Activated naive CD8-positive, alpha-beta T cell treated with anti-CD3 and anti-CD28 coated beads, Interleukin-2, amount 50 U/mL, for 24 hours (primary cell): Measurements from ENCODE around the gene NLGN3.

Experiments used
- ATAC-seq: fragments of 150-1000 bp; cut with Tn5 transposase; one replicate; pipeline ENCODE4 v1.10.0; 2021
- DNase-seq: peaks from one replicate; pipeline ENCODE4 v3.0.0; 2021
- H3K27ac Mint-ChIP-seq: one replicate; pipeline ENCODE4 v1.8.0; 2021; ENCODE audit warnings: mild to moderate bottlenecking, mixed read lengths
- H3K27me3 Mint-ChIP-seq: one replicate; pipeline ENCODE4 v1.8.0; 2021; ENCODE audit warnings: mixed read lengths
- H3K36me3 Mint-ChIP-seq: one replicate; pipeline ENCODE4 v1.8.0; 2021; ENCODE audit warnings: low read depth, mixed read lengths
- H3K4me1 Mint-ChIP-seq: one replicate; pipeline ENCODE4 v1.8.0; 2021; ENCODE audit warnings: mixed read lengths
- H3K4me3 Mint-ChIP-seq: one replicate; pipeline ENCODE4 v1.8.0; 2021; ENCODE audit warnings: mild to moderate bottlenecking, moderate library complexity, mixed read lengths
- H3K9me3 Mint-ChIP-seq: one replicate; pipeline ENCODE4 v1.8.0; 2021; ENCODE audit warnings: mixed read lengths

Gene NLGN3

DNA sequence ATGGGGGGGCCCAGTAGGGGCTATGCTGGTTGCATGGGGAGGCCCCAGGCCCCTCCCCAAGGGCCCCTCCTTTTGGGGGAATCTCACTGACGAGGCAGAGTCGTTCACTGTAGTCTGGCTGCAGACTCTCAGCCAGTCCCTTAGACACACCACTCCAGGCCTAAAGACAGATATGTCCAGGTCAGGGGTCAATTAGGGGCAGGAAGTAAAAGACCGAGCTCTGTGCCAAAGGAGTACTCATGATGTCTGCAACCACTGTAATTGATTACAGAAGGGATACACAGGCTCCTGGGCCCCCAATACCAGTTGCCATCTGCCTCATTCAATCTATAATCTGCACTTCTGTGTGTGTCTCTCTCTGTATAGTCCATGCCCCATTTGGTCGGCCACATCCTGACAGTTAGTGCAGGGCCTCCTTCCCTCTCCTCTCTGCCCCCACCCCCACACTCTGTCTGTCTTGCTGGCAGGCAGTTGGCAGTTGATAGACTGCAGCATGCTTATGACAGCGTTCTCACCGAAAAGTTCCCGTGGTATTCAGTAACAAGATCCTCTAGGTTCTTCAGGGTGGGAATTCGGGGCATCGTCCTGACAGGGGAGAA lies 36.8 kb upstream of the NLGN3 start:
- DNase-seq = no peak
- H3K4me3 Mint-ChIP-seq = peak overlapping the region; percentile 99
- peaks cover 65% of the 10 kb centered on the region for H3K4me1 Mint-ChIP-seq
- H3K27me3 Mint-ChIP-seq = no peaks in the 10 kb centered on the region
- H3K9me3 Mint-ChIP-seq = no peaks in the 10 kb centered on the region
- H3K36me3 Mint-ChIP-seq = peaks cover 59% of the 10 kb centered on the region
- peak overlapping the region; percentile 95 for H3K27ac Mint-ChIP-seq
- no peak for ATAC-seq

DNA sequence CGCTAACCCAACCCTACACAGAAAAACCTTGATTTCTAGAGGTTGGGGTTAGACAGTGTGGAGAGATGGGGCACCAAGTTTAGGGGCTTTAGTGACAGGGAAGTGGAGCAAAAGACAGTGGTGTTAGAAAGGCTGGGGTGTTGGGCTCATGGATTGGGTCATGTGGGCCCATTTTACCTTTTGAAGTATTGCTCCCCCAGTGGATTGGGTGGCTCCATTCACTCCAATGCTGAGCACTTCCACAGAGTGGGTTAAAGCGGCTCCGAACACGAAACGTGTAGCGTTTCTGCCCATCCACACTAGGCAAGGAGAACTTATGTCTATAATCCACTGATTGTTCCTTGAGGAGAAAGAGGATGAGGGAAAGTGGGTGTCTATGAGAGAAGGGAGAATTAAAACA lies 35.6 kb upstream of the NLGN3 start:
- ATAC-seq (no peak), DNase-seq (no peak)
- H3K27ac Mint-ChIP-seq = peak overlapping the region; percentile 95
- H3K9me3 Mint-ChIP-seq = no peaks in the 10 kb centered on the region
- H3K4me1 Mint-ChIP-seq = peaks cover 62% of the 10 kb centered on the region
- H3K27me3 Mint-ChIP-seq = no peaks in the 10 kb centered on the region
- H3K4me3 Mint-ChIP-seq = peak overlapping the region; percentile 99
- H3K36me3 Mint-ChIP-seq = peaks cover 59% of the 10 kb centered on the region

DNA sequence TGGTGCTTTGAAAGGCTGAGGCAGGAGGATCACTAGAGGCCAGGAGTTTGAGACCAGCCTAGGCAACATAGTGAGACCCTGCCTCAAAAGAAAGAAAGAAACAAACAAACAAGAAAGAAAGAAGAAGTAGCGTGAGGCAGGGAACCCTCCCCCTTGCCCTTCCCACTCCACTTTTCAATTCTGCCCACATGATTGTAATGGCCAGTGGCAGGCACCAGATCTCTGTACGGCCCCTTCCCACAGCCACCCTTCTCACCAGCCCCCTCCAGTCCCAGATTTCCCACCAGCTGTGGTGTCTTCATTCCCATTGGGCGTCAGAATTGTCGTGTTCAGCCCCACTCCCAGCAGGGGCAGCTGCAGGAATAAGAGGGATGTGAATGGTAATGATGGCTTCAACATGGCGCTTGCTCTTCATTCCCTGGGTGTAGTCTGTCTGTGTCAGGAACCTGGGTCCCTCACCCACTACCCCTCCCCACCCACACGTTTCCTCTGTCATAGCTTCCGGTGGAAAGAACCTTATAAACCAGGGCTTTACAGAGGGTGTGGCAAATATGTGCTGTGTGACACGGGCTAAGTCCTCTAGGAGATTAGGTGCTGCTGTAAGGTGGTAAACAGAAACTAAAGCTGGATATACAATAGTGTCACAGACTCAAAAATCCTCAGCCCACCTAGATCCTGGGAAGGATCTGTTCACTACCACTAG lies 33.3 kb upstream of the NLGN3 start, which contains the start of gene IL2RG:
TSS of gene IL2RG (minus strand) at position 437 of the 703 bp plus-strand sequence. CDS start at position 399, 38 bp downstream.
- ATAC-seq = peak; percentile 84
- peaks cover 48% of the 10 kb centered on the region for H3K4me1 Mint-ChIP-seq
- H3K36me3 Mint-ChIP-seq = peaks cover 49% of the 10 kb centered on the region

DNA sequence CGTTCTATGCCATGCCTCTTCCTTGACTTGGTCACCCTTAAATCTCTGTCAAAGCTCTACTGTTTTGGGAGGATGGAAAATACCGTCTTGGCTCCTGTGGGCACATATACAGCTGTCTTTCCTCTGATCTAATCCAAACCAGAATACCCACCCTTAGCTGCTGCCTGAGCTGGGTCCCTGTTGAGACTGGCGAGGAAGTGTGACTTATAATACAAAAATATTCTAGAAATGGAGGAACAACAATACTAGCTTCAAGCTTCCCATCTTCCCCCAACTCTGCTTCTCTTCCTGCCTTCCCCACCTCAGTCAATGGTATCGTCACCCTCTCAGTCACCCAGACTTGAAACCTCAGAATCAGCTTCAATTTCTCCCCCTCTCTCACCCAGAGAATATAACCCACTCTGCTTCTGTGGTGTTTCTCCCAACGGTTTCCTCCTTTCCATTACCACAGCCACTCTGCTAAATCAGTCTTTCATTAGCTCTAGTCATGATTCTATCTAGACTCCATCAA lies 32.7 kb upstream of the NLGN3 start:
- Mint-ChIP-seq H3K9me3 (no peaks in the 10 kb centered on the region), H3K36me3 (peaks cover 43% of the 10 kb centered on the region), H3K4me3 (peak overlapping the region; percentile 99), H3K27me3 (no peaks in the 10 kb centered on the region), H3K27ac (peak overlapping the region; percentile 95), H3K4me1 (peaks cover 42% of the 10 kb centered on the region)
- ATAC-seq (peak; percentile 58), DNase-seq (no peak)

More for the DNA sequence above, 33.3 kb upstream of the NLGN3 start, which contains the start of gene IL2RG:
- Mint-ChIP-seq H3K27ac (peak within 1 kb of the TSS; percentile 95), H3K27me3 (no peaks in the 10 kb centered on the region), H3K4me3 (peak within 1 kb of the TSS; percentile 99), H3K9me3 (no peaks in the 10 kb centered on the region)
- DNase-seq = peak; percentile 74

DNA sequence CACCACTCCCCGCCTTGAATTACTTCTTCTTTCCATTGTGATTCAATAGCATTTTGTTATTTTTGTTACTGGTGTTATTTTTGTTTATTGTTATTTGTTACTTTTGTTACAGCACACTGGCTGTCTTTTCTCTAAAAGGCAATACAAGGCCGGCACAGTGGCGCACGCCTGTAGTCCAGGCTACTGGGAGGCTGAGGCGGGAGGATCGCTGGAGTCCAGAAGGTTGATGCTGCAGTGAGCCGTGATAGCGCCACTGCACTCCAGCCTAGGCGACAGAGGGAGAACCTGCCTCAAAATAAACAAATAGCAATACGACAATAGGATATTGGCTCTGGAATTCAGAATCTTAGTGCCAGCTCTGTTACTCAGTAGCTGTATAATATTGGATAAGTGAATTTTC lies 27.3 kb upstream of the NLGN3 start:
- H3K27ac Mint-ChIP-seq = no peak overlapping the region
- H3K36me3 Mint-ChIP-seq = peaks cover 2% of the 10 kb centered on the region
- DNase-seq = no peak
- H3K27me3 Mint-ChIP-seq = no peaks in the 10 kb centered on the region
- ATAC-seq = no peak
- H3K4me1 Mint-ChIP-seq = peaks cover 35% of the 10 kb centered on the region
- H3K4me3 Mint-ChIP-seq = no peak overlapping the region
- H3K9me3 Mint-ChIP-seq = no peaks in the 10 kb centered on the region

DNA sequence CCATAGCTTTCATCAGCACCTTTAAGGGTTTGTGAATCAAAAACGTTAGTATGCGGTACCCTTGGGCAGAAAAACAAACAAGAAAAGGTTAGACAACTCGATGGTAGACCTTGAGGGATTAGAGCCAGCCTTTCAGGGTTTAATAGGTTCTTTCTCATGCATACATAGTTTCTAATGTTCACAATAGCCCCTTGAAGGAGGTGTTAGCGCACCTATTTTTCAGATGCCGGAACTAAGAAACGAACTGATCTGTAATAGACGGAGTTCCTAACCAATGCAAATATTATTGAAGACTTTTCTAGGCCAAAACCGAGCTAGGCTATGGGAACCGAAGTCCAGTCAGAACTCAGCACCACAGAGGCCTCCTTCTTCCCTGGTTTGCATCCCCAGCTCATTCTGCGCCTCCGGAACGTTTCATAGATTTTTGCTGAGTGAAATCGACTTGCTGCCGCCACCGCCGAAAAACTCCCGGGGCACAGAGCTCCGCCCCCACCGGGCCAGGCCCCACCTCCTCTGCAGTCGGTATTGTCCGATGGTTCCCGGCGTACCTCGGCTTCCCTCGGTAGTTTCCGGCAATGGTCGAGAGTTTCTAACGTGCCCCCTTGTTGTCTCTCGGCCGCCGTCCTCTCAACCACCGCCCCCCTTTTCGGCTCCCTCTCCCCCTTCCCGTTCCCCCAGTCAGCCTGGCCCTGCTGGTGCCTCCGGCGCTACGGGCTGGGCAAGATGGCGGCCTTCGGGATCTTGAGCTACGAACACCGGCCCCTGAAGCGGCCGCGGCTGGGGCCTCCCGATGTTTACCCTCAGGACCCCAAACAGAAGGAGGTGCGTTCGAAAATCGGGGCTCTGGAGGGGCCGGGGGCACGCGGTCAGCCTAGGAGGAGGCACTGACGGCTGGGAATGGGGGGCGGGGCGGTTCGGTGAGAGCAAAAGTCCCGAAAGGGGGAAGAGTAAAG lies 26.3 kb upstream of the NLGN3 start, which contains the start of gene MED12:
TSS of gene MED12 (plus strand) at position 565 of the 953 bp plus-strand sequence. CDS start at position 724, 159 bp downstream.
- H3K9me3 Mint-ChIP-seq = no peaks in the 10 kb centered on the region
- H3K27me3 Mint-ChIP-seq = no peaks in the 10 kb centered on the region
- H3K27ac Mint-ChIP-seq = peak within 1 kb of the TSS; percentile 78
- H3K4me1 Mint-ChIP-seq = peaks cover 27% of the 10 kb centered on the region
- peak within 1 kb of the TSS; percentile 79 for H3K4me3 Mint-ChIP-seq
- ATAC-seq (peak; percentile 91), DNase-seq (peak; percentile 86)
- H3K36me3 Mint-ChIP-seq = peaks cover 6% of the 10 kb centered on the region

DNA sequence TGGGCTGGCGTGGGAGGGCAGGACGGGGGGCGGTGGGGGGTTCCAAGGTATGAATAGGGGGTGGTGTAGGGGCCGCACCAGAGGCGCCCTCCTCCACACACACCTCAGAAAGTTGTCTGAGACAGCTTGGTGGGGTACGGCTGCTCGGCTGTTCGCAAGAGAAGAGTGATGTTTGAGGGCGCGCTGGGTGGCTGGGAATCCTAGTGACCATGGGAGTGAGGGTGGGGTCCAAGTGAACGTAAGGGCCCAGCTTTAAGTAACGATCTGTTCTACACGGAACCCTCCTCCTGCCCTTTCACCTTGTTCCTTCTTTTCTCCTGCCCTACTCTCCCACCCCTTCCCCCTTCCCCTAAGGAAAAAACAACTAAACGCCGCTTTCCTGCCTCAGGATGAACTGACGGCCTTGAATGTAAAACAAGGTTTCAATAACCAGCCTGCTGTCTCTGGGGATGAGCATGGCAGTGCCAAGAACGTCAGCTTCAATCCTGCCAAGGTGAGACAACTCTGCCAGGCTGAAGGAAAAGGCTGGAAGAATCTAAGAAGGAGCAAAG lies 25.6 kb upstream of the NLGN3 start:
- Mint-ChIP-seq H3K27me3 (no peaks in the 10 kb centered on the region), H3K36me3 (peaks cover 6% of the 10 kb centered on the region), H3K4me3 (peak overlapping the region; percentile 79), H3K4me1 (peaks cover 21% of the 10 kb centered on the region), H3K9me3 (no peaks in the 10 kb centered on the region), H3K27ac (no peak overlapping the region)
- ATAC-seq = peak; percentile 44
- no peak for DNase-seq

DNA sequence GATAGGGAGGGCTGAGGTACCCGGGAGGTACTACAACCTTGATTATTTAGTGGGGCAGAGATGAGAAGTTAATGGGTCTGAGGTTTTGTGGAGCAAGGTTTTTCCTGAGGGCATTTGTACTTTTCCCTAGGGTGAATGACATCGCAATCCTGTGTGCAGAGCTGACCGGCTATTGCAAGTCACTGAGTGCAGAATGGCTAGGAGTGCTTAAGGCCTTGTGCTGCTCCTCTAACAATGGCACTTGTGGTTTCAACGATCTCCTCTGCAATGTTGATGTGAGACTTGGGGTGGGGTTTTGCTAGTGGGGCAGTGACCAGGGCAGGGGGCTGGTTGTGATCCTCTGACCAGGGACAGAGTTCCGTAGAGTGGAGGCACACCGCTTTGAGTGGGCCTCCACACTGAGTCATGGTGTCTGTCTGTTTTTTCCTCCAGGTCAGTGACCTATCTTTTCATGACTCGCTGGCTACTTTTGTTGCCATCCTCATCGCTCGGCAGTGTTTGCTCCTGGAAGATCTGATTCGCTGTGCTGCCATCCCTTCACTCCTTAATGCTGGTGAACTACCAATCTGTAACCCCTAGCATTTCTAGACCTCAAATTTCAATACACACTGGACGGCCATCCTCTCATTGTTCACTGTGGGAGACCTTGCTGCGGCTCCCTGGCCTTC lies 16.3 kb upstream of the NLGN3 start:
- Mint-ChIP-seq H3K4me1 (peaks cover 11% of the 10 kb centered on the region), H3K27me3 (no peaks in the 10 kb centered on the region), H3K4me3 (no peak overlapping the region), H3K9me3 (no peaks in the 10 kb centered on the region), H3K27ac (peak overlapping the region; percentile 7), H3K36me3 (peaks cover 30% of the 10 kb centered on the region)
- no peak for DNase-seq
- ATAC-seq = peak; percentile 18

DNA sequence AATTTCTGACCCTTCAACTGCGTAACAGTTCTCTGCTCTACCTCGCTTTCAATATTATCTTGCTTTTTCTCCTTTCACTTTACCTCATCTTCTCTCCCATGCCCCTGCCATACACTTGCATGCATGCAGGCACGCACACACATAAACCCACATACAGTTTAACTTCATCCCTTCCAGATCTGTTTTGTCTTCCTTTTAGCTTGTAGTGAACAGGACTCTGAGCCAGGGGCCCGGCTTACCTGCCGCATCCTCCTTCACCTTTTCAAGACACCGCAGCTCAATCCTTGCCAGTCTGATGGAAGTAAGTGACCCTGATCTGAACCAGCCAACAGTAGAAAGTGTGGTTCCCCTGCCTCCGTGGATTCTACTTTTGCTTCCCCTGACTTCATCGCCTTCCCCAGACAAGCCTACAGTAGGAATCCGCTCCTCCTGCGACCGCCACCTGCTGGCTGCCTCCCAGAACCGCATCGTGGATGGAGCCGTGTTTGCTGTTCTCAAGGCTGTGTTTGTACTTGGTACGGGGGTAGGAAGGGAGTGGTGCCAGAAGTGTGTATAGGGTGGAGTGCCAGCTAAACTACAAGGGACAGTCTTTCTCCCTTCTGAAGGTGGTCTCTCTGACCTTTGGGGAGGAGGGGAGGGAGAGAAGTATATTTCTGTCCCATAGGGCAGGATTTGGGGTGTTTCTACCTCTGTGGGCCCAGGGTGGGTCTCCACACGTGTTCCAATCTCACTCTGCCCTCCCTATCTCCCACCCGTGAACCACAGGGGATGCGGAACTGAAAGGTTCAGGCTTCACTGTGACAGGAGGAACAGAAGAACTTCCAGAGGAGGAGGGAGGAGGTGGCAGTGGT lies 15.5 kb upstream of the NLGN3 start:
- DNase-seq (peak; percentile 71), ATAC-seq (peak; percentile 84)
- H3K4me1 Mint-ChIP-seq = peaks cover 11% of the 10 kb centered on the region
- peak overlapping the region; percentile 83 for H3K27ac Mint-ChIP-seq
- H3K36me3 Mint-ChIP-seq = peaks cover 29% of the 10 kb centered on the region
- H3K4me3 Mint-ChIP-seq = no peak overlapping the region
- no peaks in the 10 kb centered on the region for H3K27me3 Mint-ChIP-seq
- no peaks in the 10 kb centered on the region for H3K9me3 Mint-ChIP-seq

DNA sequence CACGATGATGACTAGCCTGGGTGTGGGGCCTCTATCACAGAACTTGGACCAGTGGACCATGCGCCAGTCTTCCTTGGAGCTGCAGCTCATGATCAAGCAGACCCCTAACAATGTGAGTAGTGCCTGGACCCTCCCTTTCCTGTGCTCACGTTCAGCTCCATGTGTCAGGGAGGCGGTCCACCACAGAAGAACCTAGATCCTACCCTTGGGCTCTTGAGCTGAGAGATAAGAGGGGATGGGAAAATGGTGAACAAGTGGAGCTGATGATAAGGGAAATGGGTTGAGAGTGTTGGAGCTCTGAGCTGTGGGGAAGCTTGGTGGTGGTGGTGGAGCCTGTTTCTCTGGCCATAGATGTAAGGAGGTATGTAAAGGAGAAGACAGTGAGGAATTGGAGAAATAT lies 13.1 kb upstream of the NLGN3 start:
- Mint-ChIP-seq H3K4me3 (no peak overlapping the region), H3K4me1 (peaks cover 11% of the 10 kb centered on the region), H3K27me3 (no peaks in the 10 kb centered on the region), H3K36me3 (peaks cover 31% of the 10 kb centered on the region), H3K27ac (peak overlapping the region; percentile 68), H3K9me3 (no peaks in the 10 kb centered on the region)
- ATAC-seq (no peak), DNase-seq (no peak)

DNA sequence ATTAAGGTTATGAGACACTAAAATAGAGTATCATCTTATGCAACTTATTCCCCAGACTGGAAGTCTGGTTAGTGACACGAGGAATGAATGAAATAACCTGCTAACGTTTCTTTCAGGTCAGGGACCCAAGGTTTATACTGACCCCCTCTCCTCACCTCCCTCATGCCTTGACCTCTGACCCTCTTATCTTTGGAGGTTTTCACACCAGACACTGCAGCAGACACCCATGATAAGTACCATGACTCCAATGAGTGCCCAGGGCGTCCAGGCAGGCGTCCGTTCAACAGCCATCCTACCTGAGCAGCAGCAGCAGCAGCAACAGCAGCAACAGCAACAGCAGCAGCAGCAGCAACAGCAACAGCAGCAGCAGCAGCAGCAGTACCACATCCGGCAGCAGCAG lies 4.2 kb upstream of the NLGN3 start:
- H3K27ac Mint-ChIP-seq = no peak overlapping the region
- no peaks in the 10 kb centered on the region for H3K27me3 Mint-ChIP-seq
- peaks cover 4% of the 10 kb centered on the region for H3K4me1 Mint-ChIP-seq
- ATAC-seq (no peak), DNase-seq (no peak)
- H3K36me3 Mint-ChIP-seq = peaks cover 14% of the 10 kb centered on the region
- no peak overlapping the region for H3K4me3 Mint-ChIP-seq
- H3K9me3 Mint-ChIP-seq = no peaks in the 10 kb centered on the region

DNA sequence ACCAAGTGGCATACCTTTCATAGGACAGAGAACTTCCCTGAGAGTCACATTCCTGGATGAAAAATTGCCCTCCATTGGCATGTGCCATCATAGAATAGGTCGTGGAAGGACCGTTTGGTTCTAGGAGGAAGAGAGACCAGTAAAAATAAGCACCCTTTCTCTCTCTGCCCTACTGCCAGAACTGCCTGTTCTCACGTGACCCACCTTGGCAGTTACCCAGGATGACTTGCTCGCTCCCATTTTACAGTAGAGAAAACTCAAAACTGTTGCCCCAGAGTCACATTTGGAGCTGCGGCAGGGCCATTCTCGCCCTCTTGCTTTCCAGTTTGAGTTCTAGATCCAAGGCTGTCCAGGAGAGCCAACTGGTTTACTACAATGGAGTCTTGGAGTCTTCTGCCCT lies 1.1 kb upstream of the NLGN3 start:
- H3K4me1 Mint-ChIP-seq = peaks cover 11% of the 10 kb centered on the region
- no peaks in the 10 kb centered on the region for H3K27me3 Mint-ChIP-seq
- H3K27ac Mint-ChIP-seq = no peak overlapping the region
- no peaks in the 10 kb centered on the region for H3K9me3 Mint-ChIP-seq
- H3K36me3 Mint-ChIP-seq = peaks cover 6% of the 10 kb centered on the region
- no peak for ATAC-seq
- DNase-seq = no peak
- H3K4me3 Mint-ChIP-seq = no peak overlapping the region
